Stimulated activated CD8-positive, alpha-beta memory T cell treated with anti-CD3 and anti-CD28 coated beads, Interleukin-15, amount 100 ng/mL, for 48 hours (primary cell): ENCODE results near the gene FOXO3.

Experiments
- DNase-seq, 2 donors: peaks; one replicate each; pipeline ENCODE4 v3.0.0-alpha.2; 2020; ENCODE audit warnings: low read depth in 2 of 2

FOXO3 gene

GRCh38 chr6:108627692-108628550, 67.2 kb downstream of the FOXO3 start:
- DNase-seq = no peak

- DNase-seq = no peak
Measured at GRCh38 chr6:108630050-108630714, 69.5 kb downstream of the FOXO3 start.

- DNase-seq = no peak
Measured at GRCh38 chr6:108632441-108632840, 71.7 kb downstream of the FOXO3 start.

- no peak for DNase-seq
Measured at GRCh38 chr6:108633436-108633835, 72.7 kb downstream of the FOXO3 start.

- DNase-seq = peak; percentile 11 to 19
Measured at GRCh38 chr6:108635505-108636226, 74.9 kb downstream of the FOXO3 start.

- no peak for DNase-seq
Measured at GRCh38 chr6:108637963-108638362, 77.2 kb downstream of the FOXO3 start.

- DNase-seq = no peak
Measured at GRCh38 chr6:108638993-108639392, 78.3 kb downstream of the FOXO3 start.

GRCh38 chr6:108640104-108640503, 79.4 kb downstream of the FOXO3 start:
- no peak for DNase-seq

- no peak for DNase-seq
Measured at GRCh38 chr6:108643184-108643583, 82.5 kb downstream of the FOXO3 start.

- no peak for DNase-seq
Measured at GRCh38 chr6:108644252-108644651, 83.5 kb downstream of the FOXO3 start.

GRCh38 chr6:108648191-108648590, 87.5 kb downstream of the FOXO3 start:
- DNase-seq = no peak

- no peak for DNase-seq
Measured at GRCh38 chr6:108650325-108650724, 89.6 kb downstream of the FOXO3 start.

GRCh38 chr6:108650781-108651180, 90.1 kb downstream of the FOXO3 start:
- DNase-seq = no peak

- no peak for DNase-seq
Measured at GRCh38 chr6:108651340-108652227, 90.9 kb downstream of the FOXO3 start.

- no peak for DNase-seq
Measured at GRCh38 chr6:108652375-108652774, 91.7 kb downstream of the FOXO3 start.

GRCh38 chr6:108653949-108654348, 93.2 kb downstream of the FOXO3 start:
- DNase-seq = no peak

- DNase-seq = no peak
Measured at GRCh38 chr6:108654465-108655106, 93.9 kb downstream of the FOXO3 start.

GRCh38 chr6:108655806-108656651, 95.3 kb downstream of the FOXO3 start:
- DNase-seq = no peak

GRCh38 chr6:108656836-108657235, 96.1 kb downstream of the FOXO3 start:
- DNase-seq = no peak

GRCh38 chr6:108658174-108658573, 97.5 kb downstream of the FOXO3 start:
- no peak for DNase-seq
